B cell (primary cell): ENCODE data around the gene RFX3.

Source experiments
- EZH2 ChIP-seq: IDR thresholded peaks from 2 replicates; pipeline ENCODE4 v1.6.1; 2012; ENCODE audit warnings: borderline replicate concordance, low read depth, mild to moderate bottlenecking, moderate library complexity, low read length; ENCODE audit not compliant: insufficient read depth, poor library complexity, severe bottlenecking
- TF ChIP-seq, protein P1 (sequence below): fragments of 200-600 bp; IDR thresholded peaks from one replicate; pipeline ENCODE4 v1.8.0; 2022; ENCODE audit warnings: antibody characterized with exemption, mild to moderate bottlenecking

DNA sequence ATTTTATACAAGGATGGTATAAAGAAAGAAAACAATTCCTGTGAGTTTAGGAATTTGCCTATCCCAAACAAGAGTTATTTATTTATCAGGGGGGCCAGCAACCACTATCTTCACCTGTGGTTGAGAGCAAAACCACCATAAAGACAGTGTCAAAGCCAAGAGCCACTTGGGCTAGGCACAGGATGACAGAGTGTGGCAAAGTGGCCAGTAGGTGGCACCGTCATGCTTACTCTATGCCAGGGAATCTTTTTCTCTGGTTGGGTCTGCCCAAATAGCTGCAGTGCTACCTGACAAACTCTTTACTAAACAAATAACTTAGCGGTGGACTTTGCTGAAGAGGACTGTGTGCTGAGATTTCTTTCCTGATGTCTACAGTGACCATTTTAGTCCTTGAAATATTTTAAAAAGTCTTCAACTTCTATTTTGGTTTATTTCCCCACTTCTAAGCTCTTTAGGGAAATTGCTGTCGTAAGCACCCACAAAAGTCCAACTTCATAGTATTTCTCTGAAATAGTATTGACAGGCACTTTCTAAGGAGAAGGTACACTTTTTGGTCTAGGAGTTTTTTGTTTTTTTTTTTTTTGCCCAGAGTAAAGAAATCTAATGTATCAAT is 285.0 kb downstream of the RFX3 start:
- TF ChIP-seq, protein P1, sequence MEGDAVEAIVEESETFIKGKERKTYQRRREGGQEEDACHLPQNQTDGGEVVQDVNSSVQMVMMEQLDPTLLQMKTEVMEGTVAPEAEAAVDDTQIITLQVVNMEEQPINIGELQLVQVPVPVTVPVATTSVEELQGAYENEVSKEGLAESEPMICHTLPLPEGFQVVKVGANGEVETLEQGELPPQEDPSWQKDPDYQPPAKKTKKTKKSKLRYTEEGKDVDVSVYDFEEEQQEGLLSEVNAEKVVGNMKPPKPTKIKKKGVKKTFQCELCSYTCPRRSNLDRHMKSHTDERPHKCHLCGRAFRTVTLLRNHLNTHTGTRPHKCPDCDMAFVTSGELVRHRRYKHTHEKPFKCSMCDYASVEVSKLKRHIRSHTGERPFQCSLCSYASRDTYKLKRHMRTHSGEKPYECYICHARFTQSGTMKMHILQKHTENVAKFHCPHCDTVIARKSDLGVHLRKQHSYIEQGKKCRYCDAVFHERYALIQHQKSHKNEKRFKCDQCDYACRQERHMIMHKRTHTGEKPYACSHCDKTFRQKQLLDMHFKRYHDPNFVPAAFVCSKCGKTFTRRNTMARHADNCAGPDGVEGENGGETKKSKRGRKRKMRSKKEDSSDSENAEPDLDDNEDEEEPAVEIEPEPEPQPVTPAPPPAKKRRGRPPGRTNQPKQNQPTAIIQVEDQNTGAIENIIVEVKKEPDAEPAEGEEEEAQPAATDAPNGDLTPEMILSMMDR, result peak; percentile 78
- TF ChIP-seq EZH2, result no peak
